C4-2B (cell line): ENCODE data around the gene EIF3M.

Source experiments
- H3K27ac ChIP-seq: fragments of 450-650 bp; 2 replicates; pipeline ENCODE4 v1.5.1; 2017
- CTCF ChIP-seq: fragments of 450-650 bp; conservative IDR thresholded peaks from 2 replicates; pipeline ENCODE4 v1.5.1; 2017; ENCODE audit warnings: mild to moderate bottlenecking
- ZFX ChIP-seq: fragments of 450-650 bp; IDR thresholded peaks from 2 replicates; pipeline ENCODE4 v1.6.1; 2017

The EIF3M gene

GRCh38 chr11:32615422-32615821, 31.8 kb downstream of the EIF3M start:
- TF ChIP-seq CTCF (peak; percentile 26), ZFX (no peak)
- no peak overlapping the region for H3K27ac ChIP-seq

- TF ChIP-seq ZFX, result no peak
- no peak for TF ChIP-seq CTCF
- H3K27ac ChIP-seq, result no peak overlapping the region
Measured at GRCh38 chr11:32616903-32617302, 33.3 kb downstream of the EIF3M start.

GRCh38 chr11:32630844-32631243, 47.2 kb downstream of the EIF3M start:
- TF ChIP-seq CTCF (no peak), ZFX (no peak)
- H3K27ac ChIP-seq, result no peak overlapping the region

- no peak overlapping the region for H3K27ac ChIP-seq
- TF ChIP-seq ZFX, result no peak
- no peak for TF ChIP-seq CTCF
Measured at GRCh38 chr11:32635819-32636218, 52.2 kb downstream of the EIF3M start.

- no peak for TF ChIP-seq CTCF
- no peak for TF ChIP-seq ZFX
- no peak overlapping the region for H3K27ac ChIP-seq
Measured at GRCh38 chr11:32641361-32641760, 57.7 kb downstream of the EIF3M start.

- TF ChIP-seq CTCF (no peak), ZFX (no peak)
- no peak overlapping the region for H3K27ac ChIP-seq
Measured at GRCh38 chr11:32643526-32643925, 59.9 kb downstream of the EIF3M start.
